ENCODE measurements around the gene P2RX5. TPM values are rescaled to one million over a fixed set of nuclear protein-coding genes. Genes with fewer than 3 reads are reported as not detected.

P2RX5 gene
- polyA plus RNA-seq, 1 donor (not counting 4 experiments of a cell fraction or from before 2014, with no cell fraction given) = 0.43 TPM

GRCh38 chr17:3658784-3659449 lies 37.0 kb downstream of the P2RX5 start:
- Histone ChIP-seq H4K20me1 (ENCODE audit: control insufficient read depth, extremely low read depth, insufficient read depth, low read length) (no peaks in the 10 kb centered on the region), H3K9me1 (ENCODE audit: control insufficient read depth, extremely low read depth, insufficient read depth, low read length) (peaks cover 7% of the 10 kb centered on the region), H3K4me3 (ENCODE audit: control insufficient read depth in 2 of 3, extremely low read depth in 1 of 3, insufficient read depth in 2 of 3, low read depth in 1 of 3, low read length in 3 of 3) (no peak overlapping the region), H3K27ac (ENCODE audit: control insufficient read depth, insufficient read depth, low read length) (no peak overlapping the region), H3K4me1 (ENCODE audit: control insufficient read depth, extremely low read depth, insufficient read depth, low read length) (peaks cover 17% of the 10 kb centered on the region), H2AFZ (ENCODE audit: control insufficient read depth, low read length) (no peak overlapping the region), H3K79me2 (ENCODE audit: control insufficient read depth, insufficient read depth, low read length) (no peaks in the 10 kb centered on the region), H3K9me3 (ENCODE audit: control insufficient read depth, low read depth, low read length) (no peaks in the 10 kb centered on the region), H3K36me3 (ENCODE audit: control insufficient read depth in 2 of 2, extremely low read depth in 1 of 2, insufficient read depth in 2 of 2, low read length in 2 of 2) (peaks cover 8 to 18% of the 10 kb centered on the region in 2 experiments), H3K4me2 (ENCODE audit: control insufficient read depth, extremely low read depth, insufficient read depth, low read depth, low read length) (no peak overlapping the region), H3K27me3 (ENCODE audit: control insufficient read depth, extremely low read depth, insufficient read depth, low read length) (no peaks in the 10 kb centered on the region), H3K9ac (ENCODE audit: control insufficient read depth, extremely low read depth, insufficient read depth, low read length) (no peak overlapping the region)
- no peak for DNase-seq (ENCODE audit: low read depth, low spot score)
- FAIRE-seq = no peak
- dilution Hi-C loops (cut with MboI; ENCODE audit: extremely low pct_ligation_motif_present, low sequenced_read_pairs) = no loop called here
- no peak for TF ChIP-seq EZH2 (IDR thresholded peaks at IDR 0.05; ENCODE audit: low read length)
- no peak for TF ChIP-seq CTCF (optimal IDR thresholded peaks at IDR 0.05 in 1 of 3, IDR thresholded peaks at IDR 0.05 in 1 of 3, conservative IDR thresholded peaks at IDR 0.05 in 1 of 3; ENCODE audit: extremely low read depth in 1 of 3, insufficient read depth in 2 of 3, low read length in 3 of 3)

GRCh38 chr17:3657874-3658783 lies 37.8 kb downstream of the P2RX5 start:
- no peaks in the 10 kb centered on the region for H4K20me1 ChIP-seq (ENCODE audit: control insufficient read depth, extremely low read depth, insufficient read depth, low read length)
- no peak overlapping the region for H3K4me2 ChIP-seq (ENCODE audit: control insufficient read depth, extremely low read depth, insufficient read depth, low read depth, low read length)
- no peak overlapping the region for H3K27ac ChIP-seq (ENCODE audit: control insufficient read depth, insufficient read depth, low read length)
- H3K9me3 ChIP-seq (ENCODE audit: control insufficient read depth, low read depth, low read length) = no peaks in the 10 kb centered on the region
- peaks cover 17% of the 10 kb centered on the region for H3K4me1 ChIP-seq (ENCODE audit: control insufficient read depth, extremely low read depth, insufficient read depth, low read length)
- no peak overlapping the region for H3K9ac ChIP-seq (ENCODE audit: control insufficient read depth, extremely low read depth, insufficient read depth, low read length)
- dilution Hi-C loops (cut with MboI; ENCODE audit: extremely low pct_ligation_motif_present, low sequenced_read_pairs) = no loop called here
- FAIRE-seq (no peak), DNase-seq (ENCODE audit: low read depth, low spot score) (no peak)
- no peak for TF ChIP-seq CTCF (optimal IDR thresholded peaks at IDR 0.05 in 1 of 3, IDR thresholded peaks at IDR 0.05 in 1 of 3, conservative IDR thresholded peaks at IDR 0.05 in 1 of 3; ENCODE audit: extremely low read depth in 1 of 3, insufficient read depth in 2 of 3, low read length in 3 of 3)
- no peak for TF ChIP-seq EZH2 (IDR thresholded peaks at IDR 0.05; ENCODE audit: low read length)
- H3K9me1 ChIP-seq (ENCODE audit: control insufficient read depth, extremely low read depth, insufficient read depth, low read length) = peaks cover 7% of the 10 kb centered on the region
- no peak overlapping the region for H2AFZ ChIP-seq (ENCODE audit: control insufficient read depth, low read length)
- no peak overlapping the region for H3K4me3 ChIP-seq (ENCODE audit: control insufficient read depth in 2 of 3, extremely low read depth in 1 of 3, insufficient read depth in 2 of 3, low read depth in 1 of 3, low read length in 3 of 3)
- no peaks in the 10 kb centered on the region for H3K27me3 ChIP-seq (ENCODE audit: control insufficient read depth, extremely low read depth, insufficient read depth, low read length)
- no peaks in the 10 kb centered on the region for H3K79me2 ChIP-seq (ENCODE audit: control insufficient read depth, insufficient read depth, low read length)
- peaks cover 6 to 11% of the 10 kb centered on the region in 2 experiments for H3K36me3 ChIP-seq (ENCODE audit: control insufficient read depth in 2 of 2, extremely low read depth in 1 of 2, insufficient read depth in 2 of 2, low read length in 2 of 2)

Data from keratinocyte (primary cell).